Glomerular endothelial cell (primary cell): ENCODE results near the gene MRPL51. TPM values are rescaled to one million over a fixed set of nuclear protein-coding genes. Genes with fewer than 3 reads are reported as not detected.
"Not testable (repeated sequence)": the region's sequence is repeated elsewhere in the genome, so short reads cannot be mapped to it uniquely, and the experiment has no call there.

Source experiments
- DNase-seq: peaks from one replicate; pipeline ENCODE4 v3.0.0-alpha.2; 2011; ENCODE audit warnings: low read depth, low spot score; ENCODE audit errors: extremely low read depth
- total RNA-seq: library from RNA; depleted of rRNA; stranded (reverse); fragments of >200 nt; gene quantifications from 2 replicates; pipeline ENCODE4 v1.2.3, GENCODE V29; 2015

Gene MRPL51
- total RNA-seq = 76.3 and 86.1 TPM in 2 replicates

DNA sequence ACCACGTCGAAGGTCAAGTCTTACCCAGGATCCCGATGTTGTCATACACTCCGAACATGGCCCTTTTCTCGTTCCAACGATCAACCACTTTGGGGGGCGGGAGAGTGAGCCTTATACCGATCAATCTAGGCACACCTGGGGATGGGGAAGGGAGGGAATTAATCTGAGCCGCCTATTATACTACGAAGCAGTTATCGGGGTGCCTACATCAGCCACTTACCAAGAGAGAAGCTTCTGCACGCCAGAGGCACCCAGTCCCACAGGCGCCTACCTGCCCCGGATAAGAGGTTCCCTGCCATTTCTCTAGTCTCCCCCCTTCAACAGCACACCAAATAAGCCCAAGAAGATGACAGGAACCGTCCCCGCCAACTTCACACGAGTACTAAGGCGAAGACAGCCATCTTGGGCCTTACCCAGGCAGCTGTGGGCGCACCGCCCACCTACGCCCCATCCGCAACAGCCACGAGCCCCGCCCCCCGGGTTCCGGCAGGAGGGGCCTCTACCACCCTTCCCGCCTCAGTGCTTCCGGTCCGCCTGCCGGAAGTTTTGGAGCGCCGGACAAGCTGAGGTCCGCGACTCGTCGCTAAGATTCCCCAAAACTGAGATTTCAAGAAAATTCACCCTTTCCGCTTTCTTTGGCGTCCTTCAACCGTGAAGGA lies at the start of gene MRPL51:
Gene MRPL51 (minus strand): TSS at position 425 of the 659 bp plus-strand sequence. CDS start 126 bp downstream, at position 299.
- peak; percentile 51 for DNase-seq

DNA sequence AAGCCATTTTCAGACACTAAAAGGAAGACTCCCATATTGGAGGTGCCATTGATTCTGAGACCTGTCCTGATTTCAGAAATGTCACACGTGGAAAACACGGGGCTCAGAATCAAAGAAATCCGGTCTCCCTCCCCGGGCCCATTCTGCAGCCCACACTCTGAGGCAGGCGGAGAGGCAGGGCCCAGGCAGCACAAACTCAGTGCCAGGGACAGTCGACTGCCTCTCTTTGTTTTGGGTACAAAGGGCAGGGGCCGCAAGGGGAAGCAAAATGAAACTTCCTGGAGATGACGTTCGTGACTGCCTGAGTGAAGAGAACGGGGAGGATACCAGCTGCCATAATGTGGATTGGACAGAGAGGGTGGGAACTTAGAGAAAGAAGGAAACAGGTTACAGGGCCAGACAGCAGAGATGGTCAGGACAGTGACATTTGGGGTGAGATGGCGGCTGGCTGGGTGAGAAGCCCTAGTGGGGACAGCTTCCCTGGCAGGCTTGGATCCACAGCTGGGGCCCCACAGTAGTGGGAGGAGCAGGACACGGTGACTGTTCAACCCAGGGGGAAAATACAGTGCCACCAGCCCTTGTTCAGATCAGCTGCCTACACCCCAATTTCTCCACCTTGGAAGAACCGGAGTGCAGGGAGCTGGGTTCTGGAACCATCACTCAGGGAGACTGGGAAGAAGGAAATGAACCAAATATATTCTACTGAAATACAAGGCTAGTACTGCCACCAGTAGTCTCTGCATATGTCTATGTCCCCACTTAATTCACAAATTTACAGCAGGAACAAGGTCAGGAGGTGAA lies 49.3 kb upstream of the MRPL51 start:
- DNase-seq = no peak

DNA sequence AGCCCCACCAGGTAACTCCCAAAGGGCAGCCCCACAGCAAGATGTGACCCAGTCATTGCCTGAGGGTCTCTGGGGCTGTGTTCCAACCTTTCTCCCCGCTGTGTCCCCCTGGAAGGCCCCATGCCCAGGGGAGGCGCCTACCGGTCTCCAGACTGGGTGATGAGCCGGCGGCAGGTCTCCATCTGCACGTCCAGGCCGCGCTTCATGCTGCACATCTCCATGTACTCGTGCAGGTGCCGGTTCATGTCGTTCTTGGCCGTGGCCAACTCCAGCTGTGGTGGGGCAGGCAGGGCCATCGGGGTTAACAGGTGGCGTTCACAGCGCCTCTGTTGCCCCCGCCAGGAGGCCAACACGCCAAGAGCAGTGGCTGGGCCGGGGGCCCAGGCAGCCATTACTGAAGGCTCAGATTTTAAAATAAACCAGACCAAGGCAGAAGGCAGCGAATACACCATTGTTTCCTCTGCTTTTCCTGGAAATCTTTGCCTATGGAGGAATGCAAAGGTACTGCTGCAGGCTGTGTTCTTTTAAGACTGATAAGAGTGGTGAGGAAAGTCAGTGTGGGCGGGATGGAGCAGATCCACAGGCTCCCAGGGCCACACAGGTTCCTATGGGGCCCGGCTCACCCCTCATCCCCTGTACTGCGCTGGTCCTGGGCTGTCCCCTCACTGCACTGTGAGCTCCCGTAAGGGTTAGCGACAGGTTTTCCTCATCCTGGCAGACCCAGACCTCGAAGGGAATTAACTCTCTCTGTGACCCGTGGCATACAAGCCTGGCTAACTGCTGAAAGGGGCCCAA lies 48.5 kb upstream of the MRPL51 start:
- DNase-seq = no peak

DNA sequence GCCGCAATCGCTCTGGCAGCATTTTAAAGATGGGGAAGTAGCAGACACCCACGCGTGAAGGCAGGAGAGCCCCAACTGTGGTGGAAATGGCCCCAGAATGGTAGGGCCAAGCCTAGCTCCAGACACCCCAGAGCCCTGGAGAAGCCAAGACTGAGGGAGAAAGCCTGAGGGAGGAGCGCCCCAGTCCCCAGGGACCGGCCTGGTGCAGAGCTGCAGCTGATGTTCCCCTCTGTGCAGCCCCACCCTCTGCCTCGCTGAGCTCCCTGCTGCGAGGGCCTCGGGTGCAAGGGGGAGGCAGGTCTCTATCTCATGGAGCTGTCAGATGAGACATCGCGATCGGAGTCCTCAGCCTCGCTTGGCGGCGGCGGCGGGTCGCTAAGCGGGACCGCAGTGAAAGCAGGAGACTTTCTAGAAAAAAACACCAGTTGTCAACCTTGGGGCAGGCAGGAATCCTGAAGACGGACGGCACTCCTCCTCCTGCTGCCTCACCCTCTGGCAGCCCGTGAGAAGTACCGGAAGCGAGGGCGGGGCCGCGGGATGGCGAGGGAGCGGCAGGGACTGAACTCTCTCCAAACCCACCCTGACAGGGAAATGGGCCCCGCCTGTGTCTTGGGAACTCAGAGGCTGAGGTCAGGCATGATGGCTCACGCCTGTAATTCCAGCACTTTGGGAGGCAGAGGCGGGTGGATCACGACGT lies 47.3 kb upstream of the MRPL51 start:
- DNase-seq = no peak

DNA sequence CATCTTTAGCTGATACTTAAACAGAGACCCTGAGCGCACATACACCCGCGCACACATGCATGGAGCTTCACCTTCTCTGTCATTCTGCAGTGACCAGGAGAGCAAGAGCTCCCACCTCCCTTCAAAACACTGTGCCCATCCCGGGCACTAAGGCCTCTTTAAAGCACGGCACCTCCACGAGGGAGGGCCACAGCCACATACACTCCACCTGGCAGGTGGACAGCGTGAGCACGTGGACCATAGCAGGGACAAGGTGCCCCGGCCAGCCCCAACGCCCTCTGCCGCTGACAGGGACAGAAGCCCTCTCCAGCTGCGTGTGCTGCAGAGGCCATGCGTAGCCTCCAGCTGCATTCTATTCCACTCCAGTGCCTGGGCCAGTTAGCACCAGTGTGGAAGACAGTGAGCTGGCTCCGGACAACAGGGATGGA lies 46.7 kb upstream of the MRPL51 start:
- no peak for DNase-seq

DNA sequence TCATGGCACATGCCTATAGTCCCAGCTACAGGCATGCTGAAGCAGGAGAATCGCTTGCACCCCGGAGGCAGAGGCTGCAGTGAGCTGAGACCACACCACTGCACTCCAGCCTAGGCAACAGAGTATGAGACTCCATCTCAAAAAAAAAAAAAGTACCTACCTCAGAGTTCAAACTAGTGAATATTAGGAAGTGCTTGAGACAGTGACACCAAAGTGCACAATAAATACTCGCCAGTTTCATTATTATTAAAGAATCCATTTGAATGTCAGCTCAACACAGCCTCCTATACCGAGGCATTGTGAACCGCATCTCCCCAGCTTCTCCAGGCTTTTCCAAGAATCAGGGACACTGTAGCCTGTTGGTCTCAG lies 46.2 kb upstream of the MRPL51 start:
- DNase-seq = no peak

DNA sequence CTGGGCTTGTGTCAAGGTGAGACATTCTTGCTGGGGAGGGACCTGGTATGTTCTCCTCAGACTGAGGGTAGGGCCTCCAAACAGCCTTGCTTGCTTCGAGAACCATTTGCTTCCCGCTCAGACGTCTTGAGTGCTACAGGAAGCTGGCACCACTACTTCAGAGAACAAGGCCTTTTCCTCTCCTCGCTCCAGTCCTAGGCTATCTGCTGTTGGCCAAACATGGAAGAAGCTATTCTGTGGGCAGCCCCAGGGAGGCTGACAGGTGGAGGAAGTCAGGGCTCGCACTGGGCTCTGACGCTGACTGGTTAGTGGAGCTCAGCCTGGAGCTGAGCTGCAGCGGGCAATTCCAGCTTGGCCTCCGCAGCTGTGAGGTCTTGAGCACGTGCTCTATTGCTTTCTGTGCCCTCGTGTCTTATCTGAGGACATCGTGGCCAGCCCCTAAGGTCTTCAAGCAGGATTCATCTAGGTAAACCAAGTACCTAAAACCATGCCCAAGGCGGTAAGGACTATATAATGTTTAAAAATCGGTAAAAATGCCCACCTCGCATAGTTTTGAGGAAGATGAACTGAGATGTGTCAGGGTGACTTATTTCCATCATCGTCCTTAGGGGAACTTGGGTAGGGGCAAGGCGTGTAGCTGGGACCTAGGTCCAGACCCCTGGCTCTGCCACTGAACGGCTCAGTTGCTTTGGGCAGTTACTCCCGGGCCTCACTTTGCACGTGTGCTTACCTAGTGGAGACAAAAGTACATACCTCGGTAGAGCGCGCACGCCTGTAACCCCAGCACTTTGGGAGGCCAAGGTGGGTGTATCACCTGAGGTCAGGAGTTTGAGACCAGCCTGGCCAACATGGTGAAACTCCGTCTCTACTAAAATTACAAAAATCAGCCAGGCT lies 45.6 kb upstream of the MRPL51 start:
- DNase-seq = no peak

DNA sequence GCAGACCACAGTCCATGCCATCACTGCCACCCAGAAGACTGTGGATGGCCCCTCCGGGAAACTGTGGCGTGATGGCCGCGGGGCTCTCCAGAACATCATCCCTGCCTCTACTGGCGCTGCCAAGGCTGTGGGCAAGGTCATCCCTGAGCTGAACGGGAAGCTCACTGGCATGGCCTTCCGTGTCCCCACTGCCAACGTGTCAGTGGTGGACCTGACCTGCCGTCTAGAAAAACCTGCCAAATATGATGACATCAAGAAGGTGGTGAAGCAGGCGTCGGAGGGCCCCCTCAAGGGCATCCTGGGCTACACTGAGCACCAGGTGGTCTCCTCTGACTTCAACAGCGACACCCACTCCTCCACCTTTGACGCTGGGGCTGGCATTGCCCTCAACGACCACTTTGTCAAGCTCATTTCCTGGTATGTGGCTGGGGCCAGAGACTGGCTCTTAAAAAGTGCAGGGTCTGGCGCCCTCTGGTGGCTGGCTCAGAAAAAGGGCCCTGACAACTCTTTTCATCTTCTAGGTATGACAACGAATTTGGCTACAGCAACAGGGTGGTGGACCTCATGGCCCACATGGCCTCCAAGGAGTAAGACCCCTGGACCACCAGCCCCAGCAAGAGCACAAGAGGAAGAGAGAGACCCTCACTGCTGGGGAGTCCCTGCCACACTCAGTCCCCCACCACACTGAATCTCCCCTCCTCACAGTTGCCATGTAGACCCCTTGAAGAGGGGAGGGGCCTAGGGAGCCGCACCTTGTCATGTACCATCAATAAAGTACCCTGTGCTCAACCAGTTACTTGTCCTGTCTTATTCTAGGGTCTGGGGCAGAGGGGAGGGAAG lies 44.7 kb upstream of the MRPL51 start:
- not testable (repeated sequence) for DNase-seq

DNA sequence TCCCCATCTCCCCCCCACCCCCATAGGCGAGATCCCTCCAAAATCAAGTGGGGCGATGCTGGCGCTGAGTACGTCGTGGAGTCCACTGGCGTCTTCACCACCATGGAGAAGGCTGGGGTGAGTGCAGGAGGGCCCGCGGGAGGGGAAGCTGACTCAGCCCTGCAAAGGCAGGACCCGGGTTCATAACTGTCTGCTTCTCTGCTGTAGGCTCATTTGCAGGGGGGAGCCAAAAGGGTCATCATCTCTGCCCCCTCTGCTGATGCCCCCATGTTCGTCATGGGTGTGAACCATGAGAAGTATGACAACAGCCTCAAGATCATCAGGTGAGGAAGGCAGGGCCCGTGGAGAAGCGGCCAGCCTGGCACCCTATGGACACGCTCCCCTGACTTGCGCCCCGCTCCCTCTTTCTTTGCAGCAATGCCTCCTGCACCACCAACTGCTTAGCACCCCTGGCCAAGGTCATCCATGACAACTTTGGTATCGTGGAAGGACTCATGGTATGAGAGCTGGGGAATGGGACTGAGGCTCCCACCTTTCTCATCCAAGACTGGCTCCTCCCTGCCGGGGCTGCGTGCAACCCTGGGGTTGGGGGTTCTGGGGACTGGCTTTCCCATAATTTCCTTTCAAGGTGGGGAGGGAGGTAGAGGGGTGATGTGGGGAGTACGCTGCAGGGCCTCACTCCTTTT lies 44.0 kb upstream of the MRPL51 start:
- DNase-seq = no peak

DNA sequence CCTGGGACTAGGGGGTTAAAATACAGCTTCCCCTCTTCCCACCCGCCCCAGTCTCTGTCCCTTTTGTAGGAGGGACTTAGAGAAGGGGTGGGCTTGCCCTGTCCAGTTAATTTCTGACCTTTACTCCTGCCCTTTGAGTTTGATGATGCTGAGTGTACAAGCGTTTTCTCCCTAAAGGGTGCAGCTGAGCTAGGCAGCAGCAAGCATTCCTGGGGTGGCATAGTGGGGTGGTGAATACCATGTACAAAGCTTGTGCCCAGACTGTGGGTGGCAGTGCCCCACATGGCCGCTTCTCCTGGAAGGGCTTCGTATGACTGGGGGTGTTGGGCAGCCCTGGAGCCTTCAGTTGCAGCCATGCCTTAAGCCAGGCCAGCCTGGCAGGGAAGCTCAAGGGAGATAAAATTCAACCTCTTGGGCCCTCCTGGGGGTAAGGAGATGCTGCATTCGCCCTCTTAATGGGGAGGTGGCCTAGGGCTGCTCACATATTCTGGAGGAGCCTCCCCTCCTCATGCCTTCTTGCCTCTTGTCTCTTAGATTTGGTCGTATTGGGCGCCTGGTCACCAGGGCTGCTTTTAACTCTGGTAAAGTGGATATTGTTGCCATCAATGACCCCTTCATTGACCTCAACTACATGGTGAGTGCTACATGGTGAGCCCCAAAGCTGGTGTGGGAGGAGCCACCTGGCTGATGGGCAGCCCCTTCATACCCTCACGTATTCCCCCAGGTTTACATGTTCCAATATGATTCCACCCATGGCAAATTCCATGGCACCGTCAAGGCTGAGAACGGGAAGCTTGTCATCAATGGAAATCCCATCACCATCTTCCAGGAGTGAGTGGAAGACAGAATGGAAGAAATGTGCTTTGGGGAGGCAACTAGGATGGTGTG lies 43.1 kb upstream of the MRPL51 start:
- DNase-seq = no peak

DNA sequence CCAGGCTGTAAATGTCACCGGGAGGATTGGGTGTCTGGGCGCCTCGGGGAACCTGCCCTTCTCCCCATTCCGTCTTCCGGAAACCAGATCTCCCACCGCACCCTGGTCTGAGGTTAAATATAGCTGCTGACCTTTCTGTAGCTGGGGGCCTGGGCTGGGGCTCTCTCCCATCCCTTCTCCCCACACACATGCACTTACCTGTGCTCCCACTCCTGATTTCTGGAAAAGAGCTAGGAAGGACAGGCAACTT lies 42.6 kb upstream of the MRPL51 start:
- DNase-seq = no peak

DNA sequence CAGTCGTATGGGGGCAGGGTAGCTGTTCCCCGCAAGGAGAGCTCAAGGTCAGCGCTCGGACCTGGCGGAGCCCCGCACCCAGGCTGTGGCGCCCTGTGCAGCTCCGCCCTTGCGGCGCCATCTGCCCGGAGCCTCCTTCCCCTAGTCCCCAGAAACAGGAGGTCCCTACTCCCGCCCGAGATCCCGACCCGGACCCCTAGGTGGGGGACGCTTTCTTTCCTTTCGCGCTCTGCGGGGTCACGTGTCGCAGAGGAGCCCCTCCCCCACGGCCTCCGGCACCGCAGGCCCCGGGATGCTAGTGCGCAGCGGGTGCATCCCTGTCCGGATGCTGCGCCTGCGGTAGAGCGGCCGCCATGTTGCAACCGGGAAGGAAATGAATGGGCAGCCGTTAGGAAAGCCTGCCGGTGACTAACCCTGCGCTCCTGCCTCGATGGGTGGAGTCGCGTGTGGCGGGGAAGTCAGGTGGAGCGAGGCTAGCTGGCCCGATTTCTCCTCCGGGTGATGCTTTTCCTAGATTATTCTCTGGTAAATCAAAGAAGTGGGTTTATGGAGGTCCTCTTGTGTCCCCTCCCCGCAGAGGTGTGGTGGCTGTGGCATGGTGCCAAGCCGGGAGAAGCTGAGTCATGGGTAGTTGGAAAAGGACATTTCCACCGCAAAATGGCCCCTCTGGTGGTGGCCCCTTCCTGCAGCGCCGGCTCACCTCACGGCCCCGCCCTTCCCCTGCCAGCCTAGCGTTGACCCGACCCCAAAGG lies 42.1 kb upstream of the MRPL51 start:
- no peak for DNase-seq

DNA sequence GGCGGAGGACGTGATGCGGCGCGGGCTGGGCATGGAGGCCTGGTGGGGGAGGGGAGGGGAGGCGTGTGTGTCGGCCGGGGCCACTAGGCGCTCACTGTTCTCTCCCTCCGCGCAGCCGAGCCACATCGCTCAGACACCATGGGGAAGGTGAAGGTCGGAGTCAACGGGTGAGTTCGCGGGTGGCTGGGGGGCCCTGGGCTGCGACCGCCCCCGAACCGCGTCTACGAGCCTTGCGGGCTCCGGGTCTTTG lies 41.6 kb upstream of the MRPL51 start:
- no peak for DNase-seq

DNA sequence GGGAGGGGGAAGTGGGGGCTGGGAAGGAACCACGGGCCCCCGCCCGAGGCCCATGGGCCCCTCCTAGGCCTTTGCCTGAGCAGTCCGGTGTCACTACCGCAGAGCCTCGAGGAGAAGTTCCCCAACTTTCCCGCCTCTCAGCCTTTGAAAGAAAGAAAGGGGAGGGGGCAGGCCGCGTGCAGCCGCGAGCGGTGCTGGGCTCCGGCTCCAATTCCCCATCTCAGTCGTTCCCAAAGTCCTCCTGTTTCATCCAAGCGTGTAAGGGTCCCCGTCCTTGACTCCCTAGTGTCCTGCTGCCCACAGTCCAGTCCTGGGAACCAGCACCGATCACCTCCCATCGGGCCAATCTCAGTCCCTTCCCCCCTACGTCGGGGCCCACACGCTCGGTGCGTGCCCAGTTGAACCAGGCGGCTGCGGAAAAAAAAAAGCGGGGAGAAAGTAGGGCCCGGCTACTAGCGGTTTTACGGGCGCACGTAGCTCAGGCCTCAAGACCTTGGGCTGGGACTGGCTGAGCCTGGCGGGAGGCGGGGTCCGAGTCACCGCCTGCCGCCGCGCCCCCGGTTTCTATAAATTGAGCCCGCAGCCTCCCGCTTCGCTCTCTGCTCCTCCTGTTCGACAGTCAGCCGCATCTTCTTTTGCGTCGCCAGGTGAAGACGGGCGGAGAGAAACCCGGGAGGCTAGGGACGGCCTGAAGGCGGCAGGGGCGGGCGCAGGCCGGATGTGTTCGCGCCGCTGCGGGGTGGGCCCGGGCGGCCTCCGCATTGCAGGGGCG lies 41.0 kb upstream of the MRPL51 start, which contains the start of gene GAPDH:
Gene GAPDH (plus strand): TSS at position 595 of the 772 bp plus-strand sequence. CDS start 316 bp downstream, outside the sequence.
- DNase-seq = no peak

DNA sequence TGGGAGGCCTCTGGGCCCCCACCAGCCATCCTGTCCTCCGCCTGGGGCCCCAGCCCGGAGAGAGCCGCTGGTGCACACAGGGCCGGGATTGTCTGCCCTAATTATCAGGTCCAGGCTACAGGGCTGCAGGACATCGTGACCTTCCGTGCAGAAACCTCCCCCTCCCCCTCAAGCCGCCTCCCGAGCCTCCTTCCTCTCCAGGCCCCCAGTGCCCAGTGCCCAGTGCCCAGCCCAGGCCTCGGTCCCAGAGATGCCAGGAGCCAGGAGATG lies 40.5 kb upstream of the MRPL51 start:
- DNase-seq = no peak

DNA sequence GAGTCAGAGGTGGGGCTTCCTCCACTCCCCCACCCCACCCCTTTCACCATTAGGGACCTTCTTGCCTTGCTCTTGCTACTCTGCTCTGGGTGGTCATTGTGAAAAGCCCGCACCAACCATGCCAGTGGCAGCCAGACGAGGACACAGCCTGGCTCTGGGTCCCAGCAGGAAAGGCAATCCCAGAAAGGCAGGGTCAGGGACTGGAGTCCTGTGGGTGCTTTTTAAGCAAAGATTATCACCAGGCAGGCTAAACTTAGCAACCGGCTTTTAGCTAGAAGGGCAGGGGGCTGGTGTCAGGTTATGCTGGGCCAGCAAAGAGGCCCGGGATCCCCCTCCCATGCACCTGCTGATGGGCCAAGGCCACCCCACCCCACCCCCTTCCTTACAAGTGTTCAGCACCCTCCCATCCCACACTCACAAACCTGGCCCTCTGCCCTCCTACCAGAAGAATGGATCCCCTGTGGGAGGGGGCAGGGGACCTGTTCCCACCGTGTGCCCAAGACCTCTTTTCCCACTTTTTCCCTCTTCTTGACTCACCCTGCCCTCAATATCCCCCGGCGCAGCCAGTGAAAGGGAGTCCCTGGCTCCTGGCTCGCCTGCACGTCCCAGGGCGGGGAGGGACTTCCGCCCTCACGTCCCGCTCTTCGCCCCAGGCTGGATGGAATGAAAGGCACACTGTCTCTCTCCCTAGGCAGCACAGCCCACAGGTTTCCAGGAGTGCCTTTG lies 40.0 kb upstream of the MRPL51 start:
- DNase-seq = no peak
